ENCODE results near the gene ZSWIM8. TPM values are rescaled to one million over a fixed set of nuclear protein-coding genes. Genes with fewer than 3 reads are reported as not detected.

Gene ZSWIM8
- total RNA-seq, 4 donors from 2014 or later: 52.6 to 81.4 (median 78.9) TPM

GRCh38 chr10:73796766-73797165 lies 11.4 kb downstream of the ZSWIM8 start:
- Histone ChIP-seq H3K27ac (no peak overlapping the region), H3K36me3 (peaks cover 3 to 96% of the 10 kb centered on the region in 2 donors), H3K4me1 (no peaks in the 10 kb centered on the region), H3K9me3 (no peaks in the 10 kb centered on the region), H3K4me3 (no peak overlapping the region), H3K27me3 (no peaks in the 10 kb centered on the region)
- TF ChIP-seq, protein P1, sequence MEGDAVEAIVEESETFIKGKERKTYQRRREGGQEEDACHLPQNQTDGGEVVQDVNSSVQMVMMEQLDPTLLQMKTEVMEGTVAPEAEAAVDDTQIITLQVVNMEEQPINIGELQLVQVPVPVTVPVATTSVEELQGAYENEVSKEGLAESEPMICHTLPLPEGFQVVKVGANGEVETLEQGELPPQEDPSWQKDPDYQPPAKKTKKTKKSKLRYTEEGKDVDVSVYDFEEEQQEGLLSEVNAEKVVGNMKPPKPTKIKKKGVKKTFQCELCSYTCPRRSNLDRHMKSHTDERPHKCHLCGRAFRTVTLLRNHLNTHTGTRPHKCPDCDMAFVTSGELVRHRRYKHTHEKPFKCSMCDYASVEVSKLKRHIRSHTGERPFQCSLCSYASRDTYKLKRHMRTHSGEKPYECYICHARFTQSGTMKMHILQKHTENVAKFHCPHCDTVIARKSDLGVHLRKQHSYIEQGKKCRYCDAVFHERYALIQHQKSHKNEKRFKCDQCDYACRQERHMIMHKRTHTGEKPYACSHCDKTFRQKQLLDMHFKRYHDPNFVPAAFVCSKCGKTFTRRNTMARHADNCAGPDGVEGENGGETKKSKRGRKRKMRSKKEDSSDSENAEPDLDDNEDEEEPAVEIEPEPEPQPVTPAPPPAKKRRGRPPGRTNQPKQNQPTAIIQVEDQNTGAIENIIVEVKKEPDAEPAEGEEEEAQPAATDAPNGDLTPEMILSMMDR (IDR thresholded peaks at IDR 0.05 in 4 of 5, conservative IDR thresholded peaks at IDR 0.05 in 1 of 5): no peak
- no peak for TF ChIP-seq POLR2A (IDR thresholded peaks at IDR 0.05)
- intact Hi-C loops (cut with DNase I; ENCODE audit: low total_unique reads) (no loop called here), in situ Hi-C loops (cut with MboI; ENCODE audit: low sequenced_read_pairs in 4 of 4) (no loop called here)
- no peak for ATAC-seq
- no peak for DNase-seq

GRCh38 chr10:73797324-73798025 lies 12.1 kb downstream of the ZSWIM8 start:
- TF ChIP-seq POLR2A (IDR thresholded peaks at IDR 0.05): no peak
- TF ChIP-seq, protein P1 (IDR thresholded peaks at IDR 0.05 in 4 of 5, conservative IDR thresholded peaks at IDR 0.05 in 1 of 5): no peak
- H3K27ac ChIP-seq: no peak overlapping the region
- ATAC-seq: no peak
- intact Hi-C loops (cut with DNase I; ENCODE audit: low total_unique reads) (no loop called here), in situ Hi-C loops (cut with MboI; ENCODE audit: low sequenced_read_pairs in 4 of 4) (no loop called here)
- H3K9me3 ChIP-seq: no peaks in the 10 kb centered on the region
- no peak overlapping the region for H3K4me3 ChIP-seq
- no peak for DNase-seq
- no peaks in the 10 kb centered on the region for H3K4me1 ChIP-seq
- H3K36me3 ChIP-seq: peaks cover 3 to 96% of the 10 kb centered on the region in 2 donors
- no peaks in the 10 kb centered on the region for H3K27me3 ChIP-seq

DNA sequence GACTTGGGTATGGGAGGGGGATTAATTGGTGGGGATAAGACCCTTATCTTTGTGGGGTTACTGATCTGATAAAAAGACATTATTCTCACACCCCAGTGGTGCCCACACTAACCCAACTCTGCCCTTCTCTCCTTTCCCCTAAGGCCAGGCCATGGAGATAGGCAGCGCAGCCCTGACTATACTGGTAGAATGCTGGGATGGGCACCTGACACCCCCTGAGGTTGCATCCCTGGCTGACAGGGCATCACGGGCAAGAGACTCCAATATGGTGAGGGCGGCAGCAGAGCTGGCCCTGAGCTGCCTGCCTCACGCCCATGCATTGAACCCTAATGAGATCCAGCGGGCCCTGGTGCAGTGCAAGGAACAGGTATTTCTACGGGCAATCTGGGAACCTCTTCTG lies 12.7 kb downstream of the ZSWIM8 start:
- H3K9me3 ChIP-seq: no peaks in the 10 kb centered on the region

DNA sequence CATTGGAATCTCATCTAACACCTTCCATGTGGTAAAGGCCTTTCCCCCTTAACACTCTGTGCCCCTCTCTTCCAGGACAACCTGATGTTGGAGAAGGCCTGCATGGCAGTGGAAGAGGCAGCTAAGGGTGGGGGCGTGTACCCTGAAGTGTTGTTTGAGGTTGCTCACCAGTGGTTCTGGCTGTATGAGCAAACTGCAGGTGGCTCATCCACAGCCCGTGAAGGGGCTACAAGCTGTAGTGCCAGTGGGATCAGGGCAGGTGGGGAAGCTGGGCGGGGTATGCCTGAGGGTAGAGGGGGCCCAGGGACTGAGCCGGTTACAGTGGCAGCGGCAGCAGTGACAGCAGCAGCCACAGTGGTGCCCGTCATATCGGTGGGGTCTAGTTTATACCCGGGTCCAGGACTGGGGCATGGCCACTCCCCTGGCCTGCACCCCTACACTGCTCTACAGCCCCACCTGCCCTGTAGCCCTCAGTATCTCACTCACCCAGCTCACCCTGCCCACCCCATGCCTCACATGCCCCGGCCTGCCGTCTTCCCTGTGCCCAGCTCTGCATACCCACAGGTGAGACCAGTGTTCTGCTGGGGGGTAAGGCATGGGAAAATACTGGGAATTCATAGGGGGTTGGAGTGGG lies 13.6 kb downstream of the ZSWIM8 start:
- in situ Hi-C loops (cut with MboI; ENCODE audit: low sequenced_read_pairs in 4 of 4) (no loop called here), intact Hi-C loops (cut with DNase I; ENCODE audit: low total_unique reads) (no loop called here)
- no peak overlapping the region for H3K27ac ChIP-seq
- no peaks in the 10 kb centered on the region for H3K4me1 ChIP-seq
- no peak for ATAC-seq
- TF ChIP-seq, protein P1 (IDR thresholded peaks at IDR 0.05 in 4 of 5, conservative IDR thresholded peaks at IDR 0.05 in 1 of 5): no peak
- no peak for TF ChIP-seq POLR2A (IDR thresholded peaks at IDR 0.05)
- H3K4me3 ChIP-seq: no peak overlapping the region
- H3K36me3 ChIP-seq: peaks cover 0 to 96% of the 10 kb centered on the region in 2 donors
- H3K9me3 ChIP-seq: no peaks in the 10 kb centered on the region
- DNase-seq: no peak
- no peaks in the 10 kb centered on the region for H3K27me3 ChIP-seq

More for the DNA sequence above, 12.7 kb downstream of the ZSWIM8 start:
- intact Hi-C loops (cut with DNase I; ENCODE audit: low total_unique reads) (no loop called here), in situ Hi-C loops (cut with MboI; ENCODE audit: low sequenced_read_pairs in 4 of 4) (no loop called here)
- Histone ChIP-seq H3K27ac (no peak overlapping the region), H3K4me1 (no peaks in the 10 kb centered on the region), H3K4me3 (no peak overlapping the region), H3K36me3 (peaks cover 3 to 96% of the 10 kb centered on the region in 2 donors), H3K27me3 (no peaks in the 10 kb centered on the region)
- TF ChIP-seq, protein P1 (IDR thresholded peaks at IDR 0.05 in 4 of 5, conservative IDR thresholded peaks at IDR 0.05 in 1 of 5): no peak
- TF ChIP-seq POLR2A (IDR thresholded peaks at IDR 0.05): no peak
- DNase-seq (no peak), ATAC-seq (no peak)

Data from gastrocnemius medialis (tissue), 4 donors.